ENCODE measurements around the gene GPC4. TPM values are rescaled to one million over a fixed set of nuclear protein-coding genes. Genes with fewer than 3 reads are reported as not detected.

Gene GPC4
- total and polyA plus RNA-seq, 4 donors, result 0.23 to 1.3 (median 0.71) TPM

- 81% methylated on average over 1 of the region's 1 CpG for WGBS
- Histone ChIP-seq H3K9me3 (ENCODE audit: control insufficient read depth in 4 of 4, low read length in 3 of 4) (peaks cover 0 to 4% (median 0%) of the 10 kb centered on the region in 4 donors), H3K27ac (ENCODE audit: low read depth in 1 of 2, low read length in 2 of 2) (no peak overlapping the region), H3K9ac (ENCODE audit: low read depth in 1 of 2, low read length in 2 of 2) (no peak overlapping the region), H3K4me3 (ENCODE audit: low read depth in 1 of 3, low read length in 3 of 3) (no peak overlapping the region), H3K27me3 (ENCODE audit: control insufficient read depth in 4 of 4, insufficient read depth in 4 of 4, low read length in 3 of 4) (no peaks in the 10 kb centered on the region), H3K36me3 (ENCODE audit: control insufficient read depth in 4 of 4, insufficient read depth in 3 of 4, low read depth in 1 of 4, low read length in 3 of 4) (no peaks in the 10 kb centered on the region), H3K4me1 (ENCODE audit: control insufficient read depth in 4 of 4, insufficient read depth in 4 of 4, low read length in 3 of 4) (no peaks in the 10 kb centered on the region)
- DNase-seq (ENCODE audit: low spot score), result no peak
- TF ChIP-seq JUND (IDR thresholded peaks at IDR 0.05), result no peak
- no peak for TF ChIP-seq GABPA (IDR thresholded peaks at IDR 0.05 in 1 of 2, conservative IDR thresholded peaks at IDR 0.05 in 1 of 2)
- TF ChIP-seq ATF3 (IDR thresholded peaks at IDR 0.05), result no peak
- no peak for TF ChIP-seq ZBTB33 (IDR thresholded peaks at IDR 0.05)
- no peak for TF ChIP-seq NR2F2 (IDR thresholded peaks at IDR 0.05)
- no peak for TF ChIP-seq SP1 (IDR thresholded peaks at IDR 0.05)
- no peak for TF ChIP-seq TAF1 (conservative IDR thresholded peaks at IDR 0.05)
- no peak for TF ChIP-seq FOXA2 (IDR thresholded peaks at IDR 0.05)
- no peak for TF ChIP-seq RXRA (IDR thresholded peaks at IDR 0.05)
- TF ChIP-seq REST (IDR thresholded peaks at IDR 0.05), result no peak
- no peak for TF ChIP-seq MAX (IDR thresholded peaks at IDR 0.05)
- TF ChIP-seq EGR1 (IDR thresholded peaks at IDR 0.05; ENCODE audit: low read depth in 2 of 2), result no peak
- no peak for TF ChIP-seq HNF4G (IDR thresholded peaks at IDR 0.05)
- TF ChIP-seq RAD21 (IDR thresholded peaks at IDR 0.05), result no peak
- no peak for TF ChIP-seq FOXA1 (IDR thresholded peaks at IDR 0.05)
- no peak for TF ChIP-seq CTCF (IDR thresholded peaks at IDR 0.05; ENCODE audit: low read depth, low read length, missing input control)
These were observed 127.4 kb downstream of the GPC4 start for GRCh38 chrX:133287860-133288259.

GRCh38 chrX:133285341-133285740, 129.9 kb downstream of the GPC4 start:
- no peak overlapping the region for H3K27ac ChIP-seq (ENCODE audit: low read depth in 1 of 2, low read length in 2 of 2)
- DNase-seq (ENCODE audit: low spot score), result no peak
- no peaks in the 10 kb centered on the region for H3K27me3 ChIP-seq (ENCODE audit: control insufficient read depth in 4 of 4, insufficient read depth in 4 of 4, low read length in 3 of 4)
- TF ChIP-seq JUND (IDR thresholded peaks at IDR 0.05) (no peak), GABPA (IDR thresholded peaks at IDR 0.05 in 1 of 2, conservative IDR thresholded peaks at IDR 0.05 in 1 of 2) (no peak), YY1 (IDR thresholded peaks at IDR 0.05) (no peak), MAX (IDR thresholded peaks at IDR 0.05) (no peak), RAD21 (IDR thresholded peaks at IDR 0.05) (no peak), HNF4G (IDR thresholded peaks at IDR 0.05) (no peak), ZBTB33 (IDR thresholded peaks at IDR 0.05) (no peak), EGR1 (IDR thresholded peaks at IDR 0.05; ENCODE audit: low read depth in 2 of 2) (no peak), SP1 (IDR thresholded peaks at IDR 0.05) (no peak), RXRA (IDR thresholded peaks at IDR 0.05) (no peak), ATF3 (IDR thresholded peaks at IDR 0.05) (no peak), FOXA2 (IDR thresholded peaks at IDR 0.05) (no peak), TAF1 (conservative IDR thresholded peaks at IDR 0.05) (no peak), FOXA1 (IDR thresholded peaks at IDR 0.05) (no peak), CTCF (IDR thresholded peaks at IDR 0.05; ENCODE audit: low read depth, low read length, missing input control) (no peak), HNF4A (conservative IDR thresholded peaks at IDR 0.05) (no peak)
- H3K9ac ChIP-seq (ENCODE audit: low read depth in 1 of 2, low read length in 2 of 2), result no peak overlapping the region
- no peaks in the 10 kb centered on the region for H3K36me3 ChIP-seq (ENCODE audit: control insufficient read depth in 4 of 4, insufficient read depth in 3 of 4, low read depth in 1 of 4, low read length in 3 of 4)
- WGBS, result 82% methylated on average over 6 of the region's 6 CpGs
- H3K4me3 ChIP-seq (ENCODE audit: low read depth in 1 of 3, low read length in 3 of 3), result no peak overlapping the region
- no peaks in the 10 kb centered on the region for H3K4me1 ChIP-seq (ENCODE audit: control insufficient read depth in 4 of 4, insufficient read depth in 4 of 4, low read length in 3 of 4)
- H3K9me3 ChIP-seq (ENCODE audit: control insufficient read depth in 4 of 4, low read length in 3 of 4), result peaks cover 0 to 4% (median 0%) of the 10 kb centered on the region in 4 donors
